UCSD-AML1 (cell line): Measurements from ENCODE around the gene TSPAN2.
"Not testable (repeated sequence)": the region's sequence is repeated elsewhere in the genome, so short reads cannot be mapped to it uniquely, and the experiment has no call there.

ENCODE experiments used
- DNase-seq: peaks from one replicate; lab custom pipeline; 2025; ENCODE audit not compliant: unreplicated experiment; lab: John Stamatoyannopoulos, UW

The TSPAN2 gene

GRCh38 chr1:115041654-115042053 is 47.6 kb downstream of the TSPAN2 start:
- DNase-seq = no peak

GRCh38 chr1:115040501-115040900 is 48.8 kb downstream of the TSPAN2 start:
- no peak for DNase-seq

- DNase-seq = no peak
Observed at GRCh38 chr1:115036814-115037507, 52.3 kb downstream of the TSPAN2 start.

- DNase-seq = no peak
Observed at GRCh38 chr1:115035652-115036051, 53.7 kb downstream of the TSPAN2 start.

GRCh38 chr1:115031595-115031994 is 57.7 kb downstream of the TSPAN2 start:
- no peak for DNase-seq

- DNase-seq = no peak
Observed at GRCh38 chr1:115029526-115029925, 59.8 kb downstream of the TSPAN2 start, which contains the start of gene TSHB. TSS of gene TSHB (plus strand) at chr1:115029826. CDS start at chr1:115033363, 3,537 bp downstream.

GRCh38 chr1:115023593-115023992 is 65.7 kb downstream of the TSPAN2 start:
- no peak for DNase-seq

GRCh38 chr1:115021145-115021544 is 68.2 kb downstream of the TSPAN2 start:
- no peak for DNase-seq

- not testable (repeated sequence) for DNase-seq
Observed at GRCh38 chr1:115019549-115019948, 69.8 kb downstream of the TSPAN2 start.

- DNase-seq = no peak
Observed at GRCh38 chr1:115013792-115014191, 75.5 kb downstream of the TSPAN2 start.

- DNase-seq = no peak
Observed at GRCh38 chr1:115012434-115012833, 76.9 kb downstream of the TSPAN2 start.

GRCh38 chr1:115012006-115012405 is 77.3 kb downstream of the TSPAN2 start:
- no peak for DNase-seq

- no peak for DNase-seq
Observed at GRCh38 chr1:115006191-115006590, 83.1 kb downstream of the TSPAN2 start.
